Measurements from ENCODE around the gene OGA. TPM values are rescaled to one million over a fixed set of nuclear protein-coding genes. Genes with fewer than 3 reads are reported as not detected.

The OGA gene
- total and polyA plus RNA-seq, 2 of the 8 experiments (the other 6 are each of a cell fraction or from before 2014, with no cell fraction given) = 31.2 to 107 TPM

DNA sequence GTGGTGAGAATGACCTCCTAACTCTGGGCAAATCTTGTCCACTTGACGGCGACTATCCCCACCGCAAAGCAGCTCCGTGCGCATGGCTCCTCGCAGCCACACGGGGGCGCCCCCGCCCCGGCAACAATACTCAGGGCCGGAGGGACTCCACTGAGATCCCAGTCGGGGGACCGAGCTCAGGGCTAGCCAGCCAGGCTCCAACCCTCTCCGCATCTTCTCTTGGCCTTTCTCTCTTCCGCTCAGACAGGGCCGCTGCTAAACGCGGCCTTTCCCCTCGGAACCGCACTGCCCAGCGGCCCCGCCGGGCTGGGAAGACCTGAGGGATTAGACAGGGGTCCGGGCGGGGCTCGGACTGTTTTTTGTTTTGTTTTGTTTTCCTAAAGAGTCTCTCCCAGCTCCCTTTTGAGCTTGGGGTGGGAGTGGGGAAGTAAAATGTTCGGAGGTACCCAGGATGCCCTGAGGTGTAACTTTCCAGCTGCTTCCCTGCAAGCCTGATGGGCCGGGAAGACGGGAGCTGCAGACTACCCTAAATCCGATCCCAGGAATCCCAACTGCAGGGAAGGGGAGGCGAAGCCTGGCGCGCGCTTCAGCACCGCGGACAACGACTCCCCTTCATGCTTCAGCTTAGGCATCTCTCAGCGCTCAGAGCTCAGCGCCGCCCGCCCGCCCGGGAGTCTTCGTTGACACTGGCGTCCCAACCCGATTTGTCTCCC lies 22.7 kb upstream of the OGA start:
- H3K4me2 ChIP-seq (ENCODE audit: insufficient read depth in 1 of 2, low read depth in 2 of 2, low read length in 2 of 2) = peak overlapping the region; percentile 90 to 95
- no peak overlapping the region for H2BK15ac ChIP-seq (ENCODE audit: low read length)
- no peaks in the 10 kb centered on the region for H3K36me3 ChIP-seq (ENCODE audit: control insufficient read depth in 2 of 4, insufficient read depth in 4 of 4, low read length in 3 of 4)
- H2BK20ac ChIP-seq (ENCODE audit: low read length) = no peak overlapping the region
- WGBS, 2 experiments (ENCODE audit: extremely low coverage in 1 of 2, insufficient coverage in 1 of 2, insufficient read length in 1 of 2, insufficient replicate concordance in 2 of 2, low coverage in 1 of 2, low lambda C conversion rate in 2 of 2, missing lambda C conversion rate in 1 of 2) = 3% methylated on average over 46 of the region's 46 CpGs; no CpG with 5 or more reads in 1 of the 2 experiments
- H3K23me2 ChIP-seq (ENCODE audit: low read depth, low read length) = peaks cover 16% of the 10 kb centered on the region
- no peak overlapping the region for H2AFZ ChIP-seq (ENCODE audit: low read length)
- H4K5ac ChIP-seq (ENCODE audit: insufficient read length, low read depth, low read length) = no peak overlapping the region
- peak; percentile 62 for FAIRE-seq
- no peak overlapping the region for H3K27ac ChIP-seq (ENCODE audit: low read depth, low read length)
- H2BK5ac ChIP-seq (ENCODE audit: low read depth, low read length) = no peak overlapping the region
- no peak overlapping the region for H4K91ac ChIP-seq (replicated peaks; ENCODE audit: insufficient read length, low read length)
- no peaks in the 10 kb centered on the region for H3K79me2 ChIP-seq (ENCODE audit: control insufficient read depth in 1 of 2, insufficient read depth in 2 of 2, low read length in 2 of 2)
- peak overlapping the region; percentile 70 to 81 (median 76); a peak in 7 of 8 replicates for H3K4me3 ChIP-seq (ENCODE audit: extremely low read depth in 1 of 4, insufficient read depth in 2 of 4, low read depth in 3 of 4, low read length in 4 of 4)
- H3K14ac ChIP-seq (ENCODE audit: insufficient read length) = no peak overlapping the region
- H3K4me1 ChIP-seq (replicated peaks in 1 of 4; ENCODE audit: control insufficient read depth in 3 of 4, insufficient read depth in 4 of 4, low read length in 3 of 4) = peaks cover 3 to 21% (median 12%) of the 10 kb centered on the region in 4 experiments
- H3K4ac ChIP-seq (replicated peaks; ENCODE audit: insufficient read length, low read depth, low read length) = no peak overlapping the region
- ChIA-PET CTCF (ENCODE audit: partially characterized antibody) (interaction anchor here (0.6 to 7.1 kb wide), 69 partner anchors 9 to 631 kb away, joined by 3 to 154 read pairs (median 5); partner anchors contain the start of genes HPS6 and OGA), POLR2A (ENCODE audit: partially characterized antibody) (interaction anchor here (1.0 to 3.1 kb wide), 6 partner anchors 10 to 275 kb away, joined by 3 to 12 read pairs (median 4); partner anchors contain the start of gene OGA)
- H3K9me3 ChIP-seq (ENCODE audit: insufficient read depth in 2 of 2, low read depth in 1 of 2, low read length in 1 of 2) = no peaks in the 10 kb centered on the region
- H3K79me1 ChIP-seq (ENCODE audit: low read depth, low read length) = no peaks in the 10 kb centered on the region; the same call in 1 of the 2 replicates
- H4K20me1 ChIP-seq (replicated peaks in 1 of 2; ENCODE audit: control insufficient read depth in 1 of 2, insufficient read depth in 2 of 2, low read length in 2 of 2) = peaks cover 14 to 19% of the 10 kb centered on the region in 2 experiments
- no peak overlapping the region for H4K8ac ChIP-seq (ENCODE audit: extremely low read depth, insufficient read depth, low read length)
- peak in 1 of 2 experiments; percentile 96 for DNase-seq (ENCODE audit: low read depth in 1 of 2, low spot score in 2 of 2)
- no peak overlapping the region for H3K23ac ChIP-seq (ENCODE audit: insufficient read length)
- H3K18ac ChIP-seq (ENCODE audit: extremely low read depth, low read length) = no peak overlapping the region
- no peak overlapping the region for H2AK5ac ChIP-seq (ENCODE audit: low read depth, low read length)
- no peak overlapping the region for H3K56ac ChIP-seq (replicated peaks; ENCODE audit: insufficient read length, low read depth, low read length)
- no peak overlapping the region for H2BK120ac ChIP-seq (replicated peaks; ENCODE audit: low read depth, low read length)
- H3K27me3 ChIP-seq (replicated peaks in 1 of 4; ENCODE audit: control insufficient read depth in 3 of 4, extremely low read depth in 1 of 4, insufficient read depth in 3 of 4, low read length in 3 of 4) = peaks cover 3 to 18% (median 18%) of the 10 kb centered on the region in 4 experiments
- no peak overlapping the region for H3K9ac ChIP-seq (replicated peaks in 1 of 4; ENCODE audit: extremely low read depth in 1 of 4, low read depth in 3 of 4, low read length in 3 of 4)
- no peak overlapping the region for H2BK12ac ChIP-seq (ENCODE audit: low read depth, low read length)
- no peak for TF ChIP-seq TCF12 (IDR thresholded peaks at IDR 0.05; ENCODE audit: low read depth, low read length)
- no peak for TF ChIP-seq ASH2L (IDR thresholded peaks at IDR 0.05; ENCODE audit: low read length)
- no peak for TF ChIP-seq KDM5A (IDR thresholded peaks at IDR 0.05; ENCODE audit: low read length)
- TF ChIP-seq, protein P1, sequence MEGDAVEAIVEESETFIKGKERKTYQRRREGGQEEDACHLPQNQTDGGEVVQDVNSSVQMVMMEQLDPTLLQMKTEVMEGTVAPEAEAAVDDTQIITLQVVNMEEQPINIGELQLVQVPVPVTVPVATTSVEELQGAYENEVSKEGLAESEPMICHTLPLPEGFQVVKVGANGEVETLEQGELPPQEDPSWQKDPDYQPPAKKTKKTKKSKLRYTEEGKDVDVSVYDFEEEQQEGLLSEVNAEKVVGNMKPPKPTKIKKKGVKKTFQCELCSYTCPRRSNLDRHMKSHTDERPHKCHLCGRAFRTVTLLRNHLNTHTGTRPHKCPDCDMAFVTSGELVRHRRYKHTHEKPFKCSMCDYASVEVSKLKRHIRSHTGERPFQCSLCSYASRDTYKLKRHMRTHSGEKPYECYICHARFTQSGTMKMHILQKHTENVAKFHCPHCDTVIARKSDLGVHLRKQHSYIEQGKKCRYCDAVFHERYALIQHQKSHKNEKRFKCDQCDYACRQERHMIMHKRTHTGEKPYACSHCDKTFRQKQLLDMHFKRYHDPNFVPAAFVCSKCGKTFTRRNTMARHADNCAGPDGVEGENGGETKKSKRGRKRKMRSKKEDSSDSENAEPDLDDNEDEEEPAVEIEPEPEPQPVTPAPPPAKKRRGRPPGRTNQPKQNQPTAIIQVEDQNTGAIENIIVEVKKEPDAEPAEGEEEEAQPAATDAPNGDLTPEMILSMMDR (IDR thresholded peaks at IDR 0.05; ENCODE audit: control extremely low read depth in 1 of 3, insufficient read depth in 1 of 3, low read depth in 1 of 3, low read length in 3 of 3) = peak; percentile 97 to 99 (median 98)
- TF ChIP-seq HDAC2 (IDR thresholded peaks at IDR 0.05; ENCODE audit: borderline replicate concordance in 1 of 2, low read depth in 2 of 2, low read length in 2 of 2) = peak in 1 of 2 experiments; percentile 56; a peak in 2 of 4 replicates
- no peak for TF ChIP-seq RNF2 (IDR thresholded peaks at IDR 0.05; ENCODE audit: borderline replicate concordance, low read depth, low read length, missing control alignments, poor library complexity, severe bottlenecking)
- TF ChIP-seq EGR1 (IDR thresholded peaks at IDR 0.05; ENCODE audit: borderline replicate concordance, low read depth, low read length) = no peak
- TF ChIP-seq CREB1 (IDR thresholded peaks at IDR 0.05) = peak; percentile 49; the same call in 1 of the 2 replicates

Measured in H1 (cell line).